ENCODE results near the gene DNAJC15.

Gene DNAJC15

DNA sequence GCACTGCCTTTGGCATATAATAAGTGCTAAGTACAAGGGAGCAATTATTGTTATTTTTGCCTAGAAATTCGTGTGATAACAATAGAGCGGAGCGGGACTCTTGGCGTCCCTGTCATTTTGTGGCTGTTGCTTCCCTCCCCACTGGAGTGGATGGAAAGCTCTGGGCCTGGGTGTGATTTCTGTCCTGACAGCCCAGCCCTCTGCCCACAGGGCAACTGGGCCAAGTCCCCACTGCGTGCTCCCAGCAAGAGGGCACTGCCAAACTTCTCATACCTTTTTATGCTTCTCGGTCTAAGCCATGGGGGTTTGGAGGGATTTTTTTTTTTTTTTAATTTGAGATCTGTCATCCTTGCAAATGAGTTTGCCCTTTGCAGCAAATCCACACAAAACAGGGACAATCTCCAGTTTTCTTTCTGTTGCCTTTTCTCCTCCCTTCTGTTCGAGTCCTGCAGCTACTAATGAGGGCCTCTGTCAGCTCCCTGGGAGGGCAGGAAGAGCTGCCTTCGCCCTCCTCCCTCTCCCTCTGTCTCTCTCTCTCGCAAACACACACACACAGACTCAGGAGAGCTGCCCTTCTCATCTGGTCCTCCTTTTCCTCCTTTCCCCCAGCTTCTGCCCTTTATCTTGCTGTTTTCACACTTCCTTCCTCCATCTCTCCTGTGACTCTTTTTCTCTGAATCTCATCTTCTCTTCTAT lies 103.9 kb downstream of the DNAJC15 start:
- Histone ChIP-seq H3K9ac (ENCODE audit: insufficient read length, low read depth) (peak overlapping the region; percentile 42), H3K27me3 (ENCODE audit: insufficient read depth, insufficient read length) (no peaks in the 10 kb centered on the region), H3K4me3 (ENCODE audit: insufficient read length, low read depth) (no peak overlapping the region), H3K36me3 (ENCODE audit: insufficient read depth, insufficient read length, low read length) (no peaks in the 10 kb centered on the region), H3K4me1 (ENCODE audit: insufficient read depth, insufficient read length) (peaks cover 5% of the 10 kb centered on the region), H3K9me3 (ENCODE audit: insufficient read depth, low read length) (no peaks in the 10 kb centered on the region)
- TF ChIP-seq YY1 (IDR thresholded peaks at IDR 0.05; ENCODE audit: insufficient read depth, insufficient read length) = no peak
- no peak for TF ChIP-seq ZNF274 (IDR thresholded peaks at IDR 0.05; ENCODE audit: low read depth, low read length)
- TF ChIP-seq SUZ12 (IDR thresholded peaks at IDR 0.05; ENCODE audit: extremely low read depth, insufficient read depth, insufficient read length) = no peak
- DNase-seq (ENCODE audit: low read depth, low spot score) = no peak

DNA sequence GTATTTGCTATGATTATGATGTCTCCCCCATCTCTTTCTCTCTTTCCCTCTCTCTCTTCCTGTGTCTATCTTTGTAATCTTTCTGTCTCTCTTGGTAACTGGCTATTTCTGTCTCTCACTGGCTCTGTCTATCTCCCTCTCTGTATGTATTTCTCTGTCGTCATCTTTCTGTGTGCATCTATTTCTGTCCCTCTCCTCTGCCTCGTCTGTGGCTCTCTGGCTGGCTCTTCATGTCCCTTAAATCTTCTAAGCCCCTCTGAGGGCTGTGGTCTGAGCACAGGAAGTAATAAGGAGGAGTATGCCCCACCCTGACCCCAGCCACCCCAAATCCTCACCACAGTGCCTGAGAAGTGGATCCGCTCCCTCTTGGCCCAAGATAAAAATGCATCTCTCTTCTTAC lies 104.4 kb downstream of the DNAJC15 start:
- H3K4me1 ChIP-seq (ENCODE audit: insufficient read depth, insufficient read length) = peaks cover 5% of the 10 kb centered on the region
- DNase-seq (ENCODE audit: low read depth, low spot score) = no peak
- no peak overlapping the region for H3K9ac ChIP-seq (ENCODE audit: insufficient read length, low read depth)
- no peak for TF ChIP-seq ZNF274 (IDR thresholded peaks at IDR 0.05; ENCODE audit: low read depth, low read length)
- TF ChIP-seq YY1 (IDR thresholded peaks at IDR 0.05; ENCODE audit: insufficient read depth, insufficient read length) = no peak
- TF ChIP-seq SUZ12 (IDR thresholded peaks at IDR 0.05; ENCODE audit: extremely low read depth, insufficient read depth, insufficient read length) = no peak
- no peaks in the 10 kb centered on the region for H3K27me3 ChIP-seq (ENCODE audit: insufficient read depth, insufficient read length)
- H3K4me3 ChIP-seq (ENCODE audit: insufficient read length, low read depth) = no peak overlapping the region
- H3K9me3 ChIP-seq (ENCODE audit: insufficient read depth, low read length) = no peaks in the 10 kb centered on the region
- no peaks in the 10 kb centered on the region for H3K36me3 ChIP-seq (ENCODE audit: insufficient read depth, insufficient read length, low read length)

DNA sequence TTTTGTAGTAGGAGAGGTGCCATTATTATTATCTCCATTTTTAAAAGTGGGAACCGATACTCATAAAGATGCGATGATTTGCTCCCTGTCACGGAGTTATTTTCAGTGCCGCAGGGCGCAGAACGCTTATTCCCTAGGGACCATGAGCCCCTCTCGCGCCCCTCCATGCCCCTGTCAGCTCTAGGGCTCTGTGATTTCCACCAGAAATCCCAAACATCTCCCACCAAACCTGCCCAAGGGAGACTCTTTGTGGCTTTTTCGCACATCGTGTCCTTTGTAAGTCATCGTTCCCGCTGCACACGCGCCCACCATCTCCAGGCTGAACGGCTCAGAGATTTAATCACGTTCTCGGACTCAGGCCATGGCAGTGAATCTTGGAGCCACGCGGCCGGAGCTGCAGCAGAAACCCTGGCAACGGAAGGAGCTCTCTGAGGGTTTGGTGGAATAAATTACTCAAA lies 105.1 kb downstream of the DNAJC15 start:
- Histone ChIP-seq H3K36me3 (ENCODE audit: insufficient read depth, insufficient read length, low read length) (no peaks in the 10 kb centered on the region), H3K27me3 (ENCODE audit: insufficient read depth, insufficient read length) (no peaks in the 10 kb centered on the region), H3K4me1 (ENCODE audit: insufficient read depth, insufficient read length) (peaks cover 8% of the 10 kb centered on the region), H3K9me3 (ENCODE audit: insufficient read depth, low read length) (no peaks in the 10 kb centered on the region), H3K9ac (ENCODE audit: insufficient read length, low read depth) (no peak overlapping the region), H3K4me3 (ENCODE audit: insufficient read length, low read depth) (no peak overlapping the region)
- no peak for TF ChIP-seq YY1 (IDR thresholded peaks at IDR 0.05; ENCODE audit: insufficient read depth, insufficient read length)
- no peak for TF ChIP-seq ZNF274 (IDR thresholded peaks at IDR 0.05; ENCODE audit: low read depth, low read length)
- TF ChIP-seq SUZ12 (IDR thresholded peaks at IDR 0.05; ENCODE audit: extremely low read depth, insufficient read depth, insufficient read length) = no peak
- no peak for DNase-seq (ENCODE audit: low read depth, low spot score)

DNA sequence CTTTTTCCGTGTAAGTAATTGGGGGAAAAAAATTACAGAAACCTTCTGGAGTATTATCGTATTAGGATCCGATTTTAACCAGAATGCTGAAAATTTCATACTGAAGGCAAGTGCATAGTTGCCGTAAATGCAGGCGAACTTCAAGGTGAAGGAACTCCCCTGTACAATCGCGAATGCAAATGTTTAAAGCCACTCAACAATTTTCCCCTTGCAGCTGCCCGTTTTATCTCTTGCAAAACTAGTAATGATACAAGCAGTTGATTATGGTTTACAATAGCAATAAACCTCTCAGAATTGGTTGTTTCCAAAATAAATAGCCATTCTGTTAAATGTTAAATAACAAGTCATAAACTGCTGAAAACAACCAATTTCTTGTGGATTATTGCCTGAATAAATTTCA lies 105.7 kb downstream of the DNAJC15 start:
- no peak overlapping the region for H3K4me3 ChIP-seq (ENCODE audit: insufficient read length, low read depth)
- H3K4me1 ChIP-seq (ENCODE audit: insufficient read depth, insufficient read length) = peaks cover 8% of the 10 kb centered on the region
- TF ChIP-seq ZNF274 (IDR thresholded peaks at IDR 0.05; ENCODE audit: low read depth, low read length) (no peak), SUZ12 (IDR thresholded peaks at IDR 0.05; ENCODE audit: extremely low read depth, insufficient read depth, insufficient read length) (no peak), YY1 (IDR thresholded peaks at IDR 0.05; ENCODE audit: insufficient read depth, insufficient read length) (no peak)
- no peak for DNase-seq (ENCODE audit: low read depth, low spot score)
- no peaks in the 10 kb centered on the region for H3K36me3 ChIP-seq (ENCODE audit: insufficient read depth, insufficient read length, low read length)
- no peaks in the 10 kb centered on the region for H3K9me3 ChIP-seq (ENCODE audit: insufficient read depth, low read length)
- no peak overlapping the region for H3K9ac ChIP-seq (ENCODE audit: insufficient read length, low read depth)
- no peaks in the 10 kb centered on the region for H3K27me3 ChIP-seq (ENCODE audit: insufficient read depth, insufficient read length)

DNA sequence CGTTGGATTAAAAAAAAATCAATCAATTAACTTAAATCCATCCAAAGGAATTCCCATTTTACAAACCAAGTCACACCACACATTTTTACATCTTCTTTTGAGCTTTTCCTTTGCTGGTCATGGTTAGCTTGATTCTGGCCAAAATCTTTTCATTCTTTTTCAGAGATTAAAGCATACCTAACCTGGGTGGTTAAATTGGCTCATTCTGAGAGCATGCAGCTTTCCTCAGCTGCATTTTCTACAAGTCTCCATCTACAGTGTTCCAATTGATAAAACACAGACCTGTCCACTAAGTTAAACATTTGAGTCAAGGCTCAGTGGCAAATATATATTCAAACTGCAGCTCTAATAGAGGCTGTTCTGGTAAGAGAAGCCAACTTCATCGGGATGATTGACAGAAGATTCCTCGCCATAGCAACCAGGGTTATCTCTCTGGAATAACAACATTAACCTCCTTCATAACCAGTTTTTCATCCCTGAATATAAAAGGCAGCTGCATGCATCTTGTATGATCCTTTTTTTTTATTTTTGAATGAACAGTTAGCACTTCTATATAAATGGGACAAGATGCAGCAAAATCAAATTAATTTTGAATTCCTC lies 106.2 kb downstream of the DNAJC15 start:
- Histone ChIP-seq H3K4me1 (ENCODE audit: insufficient read depth, insufficient read length) (peaks cover 8% of the 10 kb centered on the region), H3K9me3 (ENCODE audit: insufficient read depth, low read length) (no peaks in the 10 kb centered on the region), H3K36me3 (ENCODE audit: insufficient read depth, insufficient read length, low read length) (no peaks in the 10 kb centered on the region), H3K4me3 (ENCODE audit: insufficient read length, low read depth) (no peak overlapping the region), H3K9ac (ENCODE audit: insufficient read length, low read depth) (no peak overlapping the region), H3K27me3 (ENCODE audit: insufficient read depth, insufficient read length) (no peaks in the 10 kb centered on the region)
- TF ChIP-seq SUZ12 (IDR thresholded peaks at IDR 0.05; ENCODE audit: extremely low read depth, insufficient read depth, insufficient read length) (no peak), ZNF274 (IDR thresholded peaks at IDR 0.05; ENCODE audit: low read depth, low read length) (no peak), YY1 (IDR thresholded peaks at IDR 0.05; ENCODE audit: insufficient read depth, insufficient read length) (no peak)
- DNase-seq (ENCODE audit: low read depth, low spot score) = no peak

DNA sequence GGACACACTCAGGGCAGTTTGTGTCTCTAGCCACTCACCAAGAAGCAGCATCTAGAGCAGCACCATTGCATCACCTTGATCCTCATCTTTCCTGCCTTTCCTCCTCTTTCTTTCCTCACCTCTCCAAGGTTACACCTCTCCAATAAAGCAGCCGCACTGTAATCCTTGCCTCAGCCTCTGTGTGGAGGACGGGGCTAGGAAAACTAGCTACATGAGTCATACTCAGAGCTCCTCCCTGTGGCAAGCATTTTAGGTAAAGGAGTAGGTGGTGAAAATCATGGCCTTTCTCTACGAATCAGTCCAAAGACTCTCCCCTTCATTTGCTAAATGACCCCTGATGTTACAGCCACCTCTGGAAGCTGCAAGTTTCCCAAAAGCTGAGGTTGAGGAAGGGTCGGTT lies 108.9 kb downstream of the DNAJC15 start:
- H3K9me3 ChIP-seq (ENCODE audit: insufficient read depth, low read length) = no peaks in the 10 kb centered on the region
- DNase-seq (ENCODE audit: low read depth, low spot score) = peak; percentile 61
- no peaks in the 10 kb centered on the region for H3K27me3 ChIP-seq (ENCODE audit: insufficient read depth, insufficient read length)
- no peak overlapping the region for H3K9ac ChIP-seq (ENCODE audit: insufficient read length, low read depth)
- no peaks in the 10 kb centered on the region for H3K36me3 ChIP-seq (ENCODE audit: insufficient read depth, insufficient read length, low read length)
- H3K4me3 ChIP-seq (ENCODE audit: insufficient read length, low read depth) = no peak overlapping the region
- TF ChIP-seq ZNF274 (IDR thresholded peaks at IDR 0.05; ENCODE audit: low read depth, low read length) (no peak), SUZ12 (IDR thresholded peaks at IDR 0.05; ENCODE audit: extremely low read depth, insufficient read depth, insufficient read length) (no peak), YY1 (IDR thresholded peaks at IDR 0.05; ENCODE audit: insufficient read depth, insufficient read length) (no peak)
- peaks cover 6% of the 10 kb centered on the region for H3K4me1 ChIP-seq (ENCODE audit: insufficient read depth, insufficient read length)

DNA sequence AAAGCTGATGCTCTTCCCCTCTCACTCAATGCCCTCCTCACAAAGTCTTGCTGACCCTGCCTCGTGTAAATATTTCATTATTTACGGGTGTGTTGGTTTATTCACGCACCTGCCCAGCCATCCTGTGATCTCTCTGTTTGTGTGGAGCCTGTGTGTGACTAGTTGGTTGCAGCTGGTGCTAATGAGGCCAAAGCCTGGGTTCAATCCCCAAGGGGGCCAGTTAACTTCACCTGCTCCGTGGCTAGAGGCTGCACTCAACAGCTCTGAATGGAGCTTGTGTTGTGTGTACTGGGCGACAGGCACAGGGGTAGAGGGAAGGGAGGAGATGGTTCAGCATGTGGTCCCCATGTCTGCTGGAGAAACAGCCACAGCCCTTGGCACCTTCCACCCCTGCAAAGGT lies 109.5 kb downstream of the DNAJC15 start:
- H3K4me3 ChIP-seq (ENCODE audit: insufficient read length, low read depth) = no peak overlapping the region
- H3K36me3 ChIP-seq (ENCODE audit: insufficient read depth, insufficient read length, low read length) = no peaks in the 10 kb centered on the region
- no peak for DNase-seq (ENCODE audit: low read depth, low spot score)
- no peaks in the 10 kb centered on the region for H3K27me3 ChIP-seq (ENCODE audit: insufficient read depth, insufficient read length)
- H3K4me1 ChIP-seq (ENCODE audit: insufficient read depth, insufficient read length) = peaks cover 8% of the 10 kb centered on the region
- TF ChIP-seq YY1 (IDR thresholded peaks at IDR 0.05; ENCODE audit: insufficient read depth, insufficient read length) (no peak), ZNF274 (IDR thresholded peaks at IDR 0.05; ENCODE audit: low read depth, low read length) (no peak), SUZ12 (IDR thresholded peaks at IDR 0.05; ENCODE audit: extremely low read depth, insufficient read depth, insufficient read length) (no peak)
- no peaks in the 10 kb centered on the region for H3K9me3 ChIP-seq (ENCODE audit: insufficient read depth, low read length)
- no peak overlapping the region for H3K9ac ChIP-seq (ENCODE audit: insufficient read length, low read depth)
